ENCODE results near the gene IGSF9.

The IGSF9 gene

DNA sequence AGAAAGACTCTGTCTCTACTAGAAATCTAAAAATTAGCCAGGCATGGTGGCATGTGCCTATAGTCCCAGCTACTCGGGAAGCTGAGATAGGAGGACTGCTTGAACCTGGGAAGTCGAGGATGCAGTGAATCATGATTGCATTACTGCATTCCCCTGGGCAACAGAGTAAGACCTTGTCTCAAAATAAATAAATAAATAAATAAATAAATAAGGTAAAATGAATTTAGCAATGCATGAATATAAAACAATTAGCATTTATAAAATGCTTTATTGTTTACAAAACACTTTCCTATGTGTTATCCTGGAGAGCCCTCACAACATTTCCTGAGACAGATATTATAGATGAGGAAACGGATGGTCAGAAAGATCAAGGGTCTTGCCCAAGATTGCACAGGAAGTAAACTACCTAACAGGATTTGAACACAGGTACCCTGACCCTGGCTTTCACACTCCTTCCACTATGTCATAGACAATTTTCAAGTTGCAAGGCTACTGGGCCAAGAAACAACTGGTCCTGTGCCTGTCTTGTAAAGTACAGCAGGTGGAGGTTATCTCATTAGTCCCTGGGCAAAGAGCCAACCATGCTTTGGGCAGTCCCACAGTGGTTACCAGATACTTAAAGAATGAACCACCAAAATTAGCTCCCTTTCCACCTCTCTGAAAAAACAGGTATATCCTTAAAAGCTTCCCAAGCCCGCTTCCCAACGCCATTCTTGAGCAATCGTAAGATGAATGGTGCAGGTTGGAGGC, 67.5 kb downstream of the IGSF9 start:
- no peak overlapping the region for H3K4me3 ChIP-seq (ENCODE audit: control insufficient read depth, low read depth, low read length)
- DNase-seq (ENCODE audit: low read depth), result no peak
- TF ChIP-seq, protein P1, sequence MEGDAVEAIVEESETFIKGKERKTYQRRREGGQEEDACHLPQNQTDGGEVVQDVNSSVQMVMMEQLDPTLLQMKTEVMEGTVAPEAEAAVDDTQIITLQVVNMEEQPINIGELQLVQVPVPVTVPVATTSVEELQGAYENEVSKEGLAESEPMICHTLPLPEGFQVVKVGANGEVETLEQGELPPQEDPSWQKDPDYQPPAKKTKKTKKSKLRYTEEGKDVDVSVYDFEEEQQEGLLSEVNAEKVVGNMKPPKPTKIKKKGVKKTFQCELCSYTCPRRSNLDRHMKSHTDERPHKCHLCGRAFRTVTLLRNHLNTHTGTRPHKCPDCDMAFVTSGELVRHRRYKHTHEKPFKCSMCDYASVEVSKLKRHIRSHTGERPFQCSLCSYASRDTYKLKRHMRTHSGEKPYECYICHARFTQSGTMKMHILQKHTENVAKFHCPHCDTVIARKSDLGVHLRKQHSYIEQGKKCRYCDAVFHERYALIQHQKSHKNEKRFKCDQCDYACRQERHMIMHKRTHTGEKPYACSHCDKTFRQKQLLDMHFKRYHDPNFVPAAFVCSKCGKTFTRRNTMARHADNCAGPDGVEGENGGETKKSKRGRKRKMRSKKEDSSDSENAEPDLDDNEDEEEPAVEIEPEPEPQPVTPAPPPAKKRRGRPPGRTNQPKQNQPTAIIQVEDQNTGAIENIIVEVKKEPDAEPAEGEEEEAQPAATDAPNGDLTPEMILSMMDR (conservative IDR thresholded peaks at IDR 0.05; ENCODE audit: control insufficient read depth, insufficient read depth, low read depth, low read length), result no peak

All from fibroblast of mammary gland (primary cell).